CD4-positive, CD25-positive, alpha-beta regulatory T cell (primary cell): ENCODE results near the gene B2M. TPM values are rescaled to one million over a fixed set of nuclear protein-coding genes. Genes with fewer than 3 reads are reported as not detected.
"Not testable (repeated sequence)": the region's sequence is repeated elsewhere in the genome, so short reads cannot be mapped to it uniquely, and the experiment has no call there.

ENCODE experiments used
- ATAC-seq, 2 donors: fragments of 150-1000 bp; cut with Tn5 transposase; one replicate each; pipeline ENCODE4 v1.10.0; 2021; ENCODE audit warnings: low read depth in 2 of 2, moderate number of reproducible peaks in 2 of 2, moderate library complexity in 1 of 2
- DNase-seq, 3 donors: peaks; one replicate each; pipeline versions ENCODE4 v3.0.0 to v3.0.0-alpha.2; 2012 to 2022; ENCODE audit warnings: mixed read lengths in 1 of 3
- H3K27ac ChIP-seq: one replicate; pipeline ENCODE4 v1.7.0; 2013; ENCODE audit warnings: mild to moderate bottlenecking, low read length; ENCODE audit not compliant: insufficient read depth, poor library complexity, severe bottlenecking
- H3K27me3 ChIP-seq: one replicate; pipeline ENCODE4 v1.7.0; 2013; ENCODE audit warnings: low read length; ENCODE audit not compliant: control insufficient read depth, insufficient read depth
- H3K36me3 ChIP-seq: one replicate; pipeline ENCODE4 v1.7.0; 2013; ENCODE audit warnings: mild to moderate bottlenecking, low read length, moderate library complexity; ENCODE audit not compliant: control insufficient read depth, insufficient read depth
- H3K4me1 ChIP-seq: 2 replicates; pipeline ENCODE4 v1.7.0; 2013; ENCODE audit warnings: mild to moderate bottlenecking, low read length; ENCODE audit not compliant: insufficient read depth, control insufficient read depth, poor library complexity, severe bottlenecking
- H3K4me3 ChIP-seq: one replicate; pipeline ENCODE4 v1.7.0; 2013; ENCODE audit warnings: low read depth, mild to moderate bottlenecking, low read length, moderate library complexity
- H3K9me3 ChIP-seq, 2 experiments: 1 replicate in 1 of 2; 2 replicates in 1 of 2; pipeline ENCODE4 v1.7.0; 2013; ENCODE audit warnings: low read length in 2 of 2, mild to moderate bottlenecking in 1 of 2, moderate library complexity in 1 of 2; ENCODE audit not compliant: control insufficient read depth in 2 of 2
- H3K27ac Mint-ChIP-seq, 3 donors: one replicate each; pipeline ENCODE4 v1.8.0; 2020 to 2022; ENCODE audit warnings: mild to moderate bottlenecking in 3 of 3, mixed read lengths in 3 of 3, moderate library complexity in 2 of 3
- H3K27me3 Mint-ChIP-seq: one replicate; pipeline ENCODE4 v1.8.0; 2022; ENCODE audit warnings: mild to moderate bottlenecking, mixed read lengths
- H3K36me3 Mint-ChIP-seq: one replicate; pipeline ENCODE4 v1.8.0; 2020; ENCODE audit warnings: mixed read lengths
- H3K4me1 Mint-ChIP-seq, 4 donors: one replicate each; pipeline ENCODE4 v1.8.0; 2020 to 2022; ENCODE audit warnings: mixed read lengths in 4 of 4, mild to moderate bottlenecking in 1 of 4
- H3K4me3 Mint-ChIP-seq, 4 donors: one replicate each; pipeline ENCODE4 v1.8.0; 2020 to 2022; ENCODE audit warnings: mild to moderate bottlenecking in 4 of 4, mixed read lengths in 4 of 4, moderate library complexity in 3 of 4
- H3K9me3 Mint-ChIP-seq, 7 donors: one replicate each; pipeline ENCODE4 v1.8.0; 2020 to 2022; ENCODE audit warnings: mixed read lengths in 7 of 7, mild to moderate bottlenecking in 3 of 7, moderate library complexity in 2 of 7
- polyA plus RNA-seq, 4 donors: library from polyadenylated mRNA; unstranded; fragments of 300-500 nt; fragmentation: Illumina TruSeq; gene quantifications; one replicate each; pipeline ENCODE4 v1.2.3, GENCODE V29; 2021
- total RNA-seq: library from RNA; stranded (reverse); gene quantifications from one replicate; pipeline ENCODE4 v1.2.3, GENCODE V29; 2022

Gene B2M
- total and polyA plus RNA-seq, 5 donors from 2014 or later: 7,793 to 53,417 (median 41,720) TPM

DNA sequence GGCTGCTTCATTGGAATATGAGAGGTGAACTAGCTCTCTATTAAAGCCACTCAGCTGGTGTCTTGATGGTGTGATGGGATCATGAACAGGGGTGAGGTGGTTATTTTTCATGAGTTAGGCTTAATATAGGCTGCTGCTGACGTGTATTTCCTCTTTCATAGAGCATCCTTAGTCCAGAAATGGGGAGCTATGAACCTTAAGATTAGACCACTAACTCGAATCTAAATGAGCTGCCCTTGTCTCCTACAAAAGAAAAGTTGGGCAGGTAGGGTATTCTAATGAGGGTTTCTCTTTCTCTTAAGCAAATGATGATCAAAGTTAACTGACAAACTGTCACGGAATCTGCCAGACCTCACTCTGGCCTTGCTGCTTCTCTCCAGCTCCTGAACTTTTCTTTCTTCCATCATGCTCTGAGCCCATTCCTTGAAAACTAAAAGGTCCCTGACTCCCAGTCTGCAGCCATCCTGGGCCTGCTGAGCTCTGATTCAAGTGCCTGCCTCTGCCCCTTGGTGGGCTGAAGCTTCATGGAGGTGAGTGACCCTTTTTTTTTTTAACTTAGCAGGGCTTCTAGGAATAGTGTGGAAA lies 25.0 kb downstream of the B2M start, which contains the start of gene TRIM69:
Gene TRIM69 (plus strand): TSS at position 348 of the 585 bp plus-strand sequence. CDS start 177 bp downstream, at position 525.
- H3K27ac ChIP-seq: peak within 1 kb of the TSS; percentile 87
- H3K27me3 ChIP-seq: no peaks in the 10 kb centered on the region
- Mint-ChIP-seq H3K4me3 (peak within 1 kb of the TSS; percentile 85 to 97 (median 90)), H3K27me3 (no peaks in the 10 kb centered on the region), H3K27ac (peak within 1 kb of the TSS; percentile 91 to 99 (median 98)), H3K9me3 (peaks cover 0 to 4% (median 0%) of the 10 kb centered on the region in 7 donors), H3K36me3 (peaks cover 8% of the 10 kb centered on the region), H3K4me1 (peaks cover 43 to 78% (median 60%) of the 10 kb centered on the region in 4 donors)
- H3K9me3 ChIP-seq: no peaks in the 10 kb centered on the region
- peaks cover 5% of the 10 kb centered on the region for H3K36me3 ChIP-seq
- DNase-seq: peak in 2 of 3 donors; percentile 20 to 54
- ATAC-seq: peak; percentile 36 to 37
- H3K4me1 ChIP-seq: peaks cover 62% of the 10 kb centered on the region
- H3K4me3 ChIP-seq: peak within 1 kb of the TSS; percentile 87

DNA sequence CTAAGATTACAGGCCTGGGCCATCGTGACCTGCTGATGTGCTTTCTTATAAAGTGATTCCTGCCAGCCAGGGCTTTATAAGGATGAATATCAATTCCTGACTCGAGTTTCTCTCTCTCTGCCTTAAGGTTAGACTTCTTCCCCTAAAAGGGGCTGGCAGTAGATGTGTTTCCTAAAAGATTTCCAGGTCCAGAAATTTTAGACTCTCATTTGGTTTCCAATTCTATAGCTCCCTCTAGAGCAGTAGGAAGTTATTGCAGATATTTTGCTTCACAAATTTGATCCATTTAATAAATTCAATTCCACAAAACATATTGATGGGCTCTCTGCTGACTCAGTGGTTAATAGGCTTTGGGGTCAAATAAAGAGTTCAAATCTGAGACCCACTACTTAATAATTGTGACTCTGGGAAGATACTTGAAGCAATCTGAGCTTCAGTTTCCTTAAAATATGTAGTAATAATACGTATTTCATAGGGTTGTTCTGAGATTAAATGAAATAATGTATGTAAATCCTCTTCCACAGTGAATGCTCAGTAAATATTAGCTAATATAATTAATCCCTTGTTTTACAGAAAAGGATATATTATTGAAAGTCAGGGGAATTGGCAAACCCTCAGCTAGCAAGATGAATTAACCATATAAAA lies 27.1 kb downstream of the B2M start:
- ATAC-seq: no peak
- Histone ChIP-seq H3K9me3 (no peaks in the 10 kb centered on the region), H3K4me1 (peaks cover 49% of the 10 kb centered on the region), H3K27me3 (no peaks in the 10 kb centered on the region), H3K36me3 (no peaks in the 10 kb centered on the region), H3K4me3 (peak overlapping the region; percentile 87), H3K27ac (peak overlapping the region; percentile 87)
- Mint-ChIP-seq H3K36me3 (no peaks in the 10 kb centered on the region), H3K4me1 (peaks cover 30 to 60% (median 46%) of the 10 kb centered on the region in 4 donors), H3K27me3 (no peaks in the 10 kb centered on the region), H3K4me3 (peak overlapping the region; percentile 47 to 60 (median 54)), H3K27ac (peak overlapping the region; percentile 23 to 91 (median 81)), H3K9me3 (peaks cover 0 to 5% (median 0%) of the 10 kb centered on the region in 7 donors)
- DNase-seq: peak in 2 of 3 donors; percentile 64 to 74

DNA sequence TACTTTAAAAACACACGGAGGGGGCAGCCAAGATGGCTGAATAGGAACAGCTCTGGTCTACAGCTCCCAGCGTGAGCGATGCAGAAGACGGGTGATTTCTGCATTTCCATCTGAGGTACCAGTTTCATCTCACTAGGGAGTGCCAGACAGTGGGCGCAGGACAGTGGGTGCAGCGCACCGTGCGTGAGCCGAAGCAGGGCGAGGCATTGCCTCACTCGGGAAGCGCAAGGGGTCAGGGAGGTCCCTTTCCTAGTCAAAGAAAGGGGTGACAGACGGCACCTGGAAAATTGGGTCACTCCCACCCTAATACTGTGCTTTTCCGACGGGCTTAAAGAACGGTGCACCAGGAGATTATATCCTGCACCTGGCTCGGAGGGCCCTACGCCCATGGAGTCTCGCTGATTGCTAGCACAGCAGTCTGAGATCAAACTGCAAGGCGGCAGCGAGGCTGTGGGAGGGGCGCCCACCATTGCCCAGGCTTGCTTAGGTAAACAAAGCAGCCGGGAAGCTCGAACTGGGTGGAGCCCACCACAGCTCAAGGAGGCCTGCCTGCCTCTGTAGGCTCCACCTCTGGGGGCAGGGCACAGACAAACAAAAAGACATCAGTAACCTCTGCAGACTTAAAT lies 28.0 kb downstream of the B2M start:
- H3K4me3 ChIP-seq, H3K36me3 ChIP-seq, H3K36me3 Mint-ChIP-seq, H3K27ac ChIP-seq, H3K27me3 ChIP-seq, H3K9me3 ChIP-seq, H3K27me3 Mint-ChIP-seq, H3K9me3 Mint-ChIP-seq, ATAC-seq: not testable (repeated sequence)
- DNase-seq: peak in 1 of 3 donors; percentile 29
- Mint-ChIP-seq H3K4me1 (peaks cover 25 to 54% (median 42%) of the 10 kb centered on the region in 4 donors), H3K4me3 (peak overlapping the region; percentile 24 to 64 (median 58)), H3K27ac (peak overlapping the region; percentile 62 to 91 (median 89))
- H3K4me1 ChIP-seq: peaks cover 41% of the 10 kb centered on the region

DNA sequence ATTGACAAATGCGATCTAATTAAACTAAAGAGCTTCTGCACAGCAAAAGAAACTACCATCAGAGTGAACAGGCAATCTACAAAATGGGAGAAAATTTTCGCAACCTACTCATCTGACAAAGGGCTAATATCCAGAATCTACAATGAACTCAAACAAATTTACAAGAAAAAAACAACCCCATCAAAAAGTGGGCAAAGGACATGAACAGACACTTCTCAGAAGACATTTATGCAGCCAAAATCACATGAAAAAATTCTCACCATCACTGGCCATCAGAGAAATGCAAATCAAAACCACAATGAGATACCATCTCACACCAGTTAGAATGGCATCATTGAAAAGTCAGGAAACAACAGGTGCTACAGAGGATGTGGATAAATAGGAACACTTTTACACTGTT lies 32.1 kb downstream of the B2M start:
- H3K36me3 ChIP-seq, H3K9me3 ChIP-seq, H3K27me3 ChIP-seq, DNase-seq, H3K27ac ChIP-seq, H3K4me3 Mint-ChIP-seq, ATAC-seq, H3K27ac Mint-ChIP-seq, H3K4me3 ChIP-seq, H3K27me3 Mint-ChIP-seq, H3K4me1 ChIP-seq, H3K36me3 Mint-ChIP-seq: not testable (repeated sequence)
- peaks cover 0 to 13% (median 4%) of the 10 kb centered on the region in 7 donors for H3K9me3 Mint-ChIP-seq
- peaks cover 5 to 22% (median 13%) of the 10 kb centered on the region in 4 donors for H3K4me1 Mint-ChIP-seq

DNA sequence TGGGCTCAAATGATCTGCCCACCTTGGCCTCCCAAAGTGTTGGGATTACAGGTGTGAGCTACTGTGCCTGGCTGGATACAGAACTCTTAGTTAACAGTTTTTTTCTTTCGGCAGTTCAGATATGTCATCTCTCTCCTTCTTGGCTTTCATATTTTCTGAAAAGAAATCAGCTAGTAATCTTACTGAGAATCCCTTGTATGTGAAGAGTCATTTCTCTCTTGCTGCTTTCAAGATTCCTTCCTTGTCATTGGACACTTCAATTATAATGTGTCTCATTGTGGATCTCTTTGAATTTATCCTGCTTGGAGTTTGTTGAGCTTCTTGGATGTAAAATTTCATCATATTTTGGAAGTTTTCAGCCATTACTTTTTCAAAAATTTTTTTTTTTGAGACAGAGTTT lies 42.0 kb downstream of the B2M start:
- no peaks in the 10 kb centered on the region for H3K27me3 ChIP-seq
- H3K4me3 ChIP-seq: no peak overlapping the region
- Mint-ChIP-seq H3K4me3 (no peak overlapping the region), H3K9me3 (peaks cover 0 to 24% (median 13%) of the 10 kb centered on the region in 7 donors), H3K27ac (no peak overlapping the region), H3K4me1 (peaks cover 0 to 35% (median 7%) of the 10 kb centered on the region in 4 donors), H3K36me3 (peaks cover 7% of the 10 kb centered on the region), H3K27me3 (no peaks in the 10 kb centered on the region)
- no peak overlapping the region for H3K27ac ChIP-seq
- peaks cover 11% of the 10 kb centered on the region for H3K36me3 ChIP-seq
- peaks cover 0 to 4% of the 10 kb centered on the region in 2 experiments for H3K9me3 ChIP-seq
- no peak for ATAC-seq
- no peaks in the 10 kb centered on the region for H3K4me1 ChIP-seq
- DNase-seq: no peak

DNA sequence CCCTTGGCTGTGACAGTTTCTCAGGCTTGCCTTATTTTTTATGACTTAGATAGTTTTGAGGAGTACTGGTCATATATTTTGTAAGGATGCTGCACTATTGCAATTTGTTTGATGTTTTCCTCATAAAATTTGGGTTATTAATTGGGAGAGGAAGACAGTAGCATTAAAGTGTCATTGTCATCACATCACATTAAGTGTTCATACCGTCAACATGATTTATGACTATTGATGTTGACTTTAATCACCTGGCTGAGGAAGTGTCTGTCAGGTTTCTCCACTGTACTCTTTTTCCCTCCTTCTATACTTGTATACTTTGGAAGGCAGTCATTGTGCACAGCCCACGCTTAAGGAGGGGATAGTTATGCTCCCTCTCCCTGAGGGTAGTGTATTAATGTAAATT lies 51.9 kb downstream of the B2M start:
- H3K36me3 Mint-ChIP-seq: peaks cover 8% of the 10 kb centered on the region
- no peak for ATAC-seq
- H3K4me3 Mint-ChIP-seq: no peak overlapping the region
- H3K4me1 ChIP-seq: no peaks in the 10 kb centered on the region
- H3K27ac ChIP-seq: no peak overlapping the region
- H3K9me3 ChIP-seq: no peaks in the 10 kb centered on the region
- H3K4me3 ChIP-seq: no peak overlapping the region
- H3K36me3 ChIP-seq: peaks cover 14% of the 10 kb centered on the region
- H3K27me3 ChIP-seq: no peaks in the 10 kb centered on the region
- H3K27ac Mint-ChIP-seq: no peak overlapping the region
- H3K9me3 Mint-ChIP-seq: peaks cover 0 to 3% (median 0%) of the 10 kb centered on the region in 7 donors
- DNase-seq: no peak
- H3K4me1 Mint-ChIP-seq: no peaks in the 10 kb centered on the region
- H3K27me3 Mint-ChIP-seq: no peaks in the 10 kb centered on the region

DNA sequence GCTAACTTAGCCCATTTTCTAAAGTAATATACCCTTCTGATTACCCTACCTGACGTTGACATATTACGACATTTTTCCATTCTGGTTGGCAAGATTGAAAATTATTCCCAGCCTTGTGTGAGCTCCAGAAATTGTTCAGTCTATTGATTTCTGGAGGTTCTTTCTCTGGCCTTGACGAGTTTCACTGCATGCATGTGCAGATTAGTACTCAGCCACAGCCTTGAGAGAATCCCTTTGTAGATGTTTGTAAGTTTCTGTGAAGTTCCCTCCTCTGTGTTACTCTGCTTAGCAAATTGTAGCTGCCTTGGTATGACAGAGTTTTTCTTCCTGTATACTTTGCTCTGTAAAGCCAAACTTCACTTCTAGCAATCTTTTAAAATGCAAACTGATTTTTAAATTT lies 52.5 kb downstream of the B2M start:
- peaks cover 11% of the 10 kb centered on the region for H3K36me3 Mint-ChIP-seq
- H3K4me3 Mint-ChIP-seq: no peak overlapping the region
- Histone ChIP-seq H3K4me3 (no peak overlapping the region), H3K27ac (no peak overlapping the region), H3K9me3 (no peaks in the 10 kb centered on the region), H3K36me3 (peaks cover 10% of the 10 kb centered on the region), H3K4me1 (no peaks in the 10 kb centered on the region), H3K27me3 (no peaks in the 10 kb centered on the region)
- peaks cover 0 to 3% (median 0%) of the 10 kb centered on the region in 7 donors for H3K9me3 Mint-ChIP-seq
- no peaks in the 10 kb centered on the region for H3K27me3 Mint-ChIP-seq
- H3K27ac Mint-ChIP-seq: no peak overlapping the region
- no peak for DNase-seq
- H3K4me1 Mint-ChIP-seq: no peaks in the 10 kb centered on the region
- no peak for ATAC-seq
